Measurements from ENCODE around the gene GOLGA8T.
"Not testable (repeated sequence)": the region's sequence is repeated elsewhere in the genome, so short reads cannot be mapped to it uniquely, and the experiment has no call there.

Gene GOLGA8T

DNA sequence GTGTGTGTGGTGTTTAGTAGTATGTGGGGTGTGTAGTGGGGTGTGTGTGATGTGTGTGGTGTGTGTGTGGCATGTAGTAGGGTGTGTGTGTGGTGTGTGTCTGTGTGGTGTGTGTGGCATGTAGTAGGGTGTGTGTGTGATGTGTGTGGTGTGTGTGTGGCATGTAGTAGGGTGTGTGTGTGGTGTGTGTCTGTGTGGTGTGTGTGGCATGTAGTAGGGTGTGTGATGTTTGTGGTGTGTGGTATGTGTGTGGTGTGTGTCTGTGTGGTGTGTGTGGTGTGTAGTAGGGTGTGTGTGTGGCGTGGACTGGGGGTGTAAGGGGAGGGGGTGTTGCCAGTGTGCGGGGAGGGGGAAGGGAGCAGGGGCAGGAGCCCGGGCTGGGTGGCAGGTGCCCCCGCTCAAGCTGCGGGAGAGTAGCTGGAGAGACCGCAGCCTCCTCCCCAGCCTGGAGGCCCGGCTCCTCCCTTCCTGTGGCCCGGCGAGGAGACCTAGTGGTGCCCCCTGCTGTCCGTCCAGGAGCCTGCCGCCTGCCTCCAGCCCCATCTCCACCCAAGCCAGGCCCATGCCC, 38.3 kb downstream of the GOLGA8T start:
- H3K4me1 ChIP-seq; H3K9me3 ChIP-seq; H3K36me3 ChIP-seq; H3K27ac ChIP-seq; DNase-seq; intact Hi-C loops (cut with DNase I; ENCODE audit: low total_unique reads); H3K27me3 ChIP-seq; H3K4me3 ChIP-seq: not testable (repeated sequence)

GRCh38 chr15:30175291-30175690, 40.4 kb downstream of the GOLGA8T start:
- H3K27me3 ChIP-seq, H3K9me3 ChIP-seq: not testable (repeated sequence)

GRCh38 chr15:30176613-30177012, 41.8 kb downstream of the GOLGA8T start:
- H3K27ac ChIP-seq; H3K4me3 ChIP-seq; intact Hi-C loops (cut with DNase I; ENCODE audit: low total_unique reads); H3K9me3 ChIP-seq; H3K27me3 ChIP-seq; H3K36me3 ChIP-seq; DNase-seq; H3K4me1 ChIP-seq: not testable (repeated sequence)

More at GRCh38 chr15:30175291-30175690, 40.4 kb downstream of the GOLGA8T start:
- DNase-seq; intact Hi-C loops (cut with DNase I; ENCODE audit: low total_unique reads); H3K27ac ChIP-seq; H3K4me3 ChIP-seq; H3K36me3 ChIP-seq; H3K4me1 ChIP-seq: not testable (repeated sequence)

DNA sequence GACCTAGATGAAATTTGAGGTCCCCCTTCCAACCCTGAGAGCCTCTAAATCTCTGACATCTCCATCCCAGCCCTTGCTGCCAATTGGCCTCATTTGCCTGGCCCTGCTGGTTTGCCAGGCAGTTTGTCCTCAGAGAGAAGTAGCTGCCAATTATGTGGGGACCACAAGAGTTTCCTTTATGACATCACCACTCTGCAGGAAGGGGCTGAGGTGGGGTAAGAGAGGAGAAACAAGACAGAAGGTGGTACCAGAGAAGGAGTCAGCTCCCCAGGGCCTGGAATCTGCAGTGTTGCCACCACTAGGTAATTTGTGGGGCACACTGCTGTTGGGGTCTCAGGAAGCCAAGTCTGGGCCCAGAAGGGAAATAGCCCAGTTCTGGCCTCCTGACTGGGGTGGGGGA, 45.0 kb downstream of the GOLGA8T start:
- H3K27me3 ChIP-seq; intact Hi-C loops (cut with DNase I; ENCODE audit: low total_unique reads); DNase-seq: not testable (repeated sequence)

GRCh38 chr15:30185495-30185894, 50.6 kb downstream of the GOLGA8T start:
- H3K4me1 ChIP-seq; H3K36me3 ChIP-seq; H3K4me3 ChIP-seq; H3K9me3 ChIP-seq; H3K27me3 ChIP-seq; DNase-seq; intact Hi-C loops (cut with DNase I; ENCODE audit: low total_unique reads); H3K27ac ChIP-seq: not testable (repeated sequence)

More for the DNA sequence above, 45.0 kb downstream of the GOLGA8T start:
- not testable (repeated sequence) for H3K9me3 ChIP-seq, H3K36me3 ChIP-seq, H3K4me1 ChIP-seq, H3K27ac ChIP-seq, H3K4me3 ChIP-seq

- H3K27ac ChIP-seq; H3K4me1 ChIP-seq; DNase-seq; H3K4me3 ChIP-seq; intact Hi-C loops (cut with DNase I; ENCODE audit: low total_unique reads); H3K27me3 ChIP-seq; H3K9me3 ChIP-seq; H3K36me3 ChIP-seq: not testable (repeated sequence)
Observed at GRCh38 chr15:30187429-30187828, 52.6 kb downstream of the GOLGA8T start.

DNA sequence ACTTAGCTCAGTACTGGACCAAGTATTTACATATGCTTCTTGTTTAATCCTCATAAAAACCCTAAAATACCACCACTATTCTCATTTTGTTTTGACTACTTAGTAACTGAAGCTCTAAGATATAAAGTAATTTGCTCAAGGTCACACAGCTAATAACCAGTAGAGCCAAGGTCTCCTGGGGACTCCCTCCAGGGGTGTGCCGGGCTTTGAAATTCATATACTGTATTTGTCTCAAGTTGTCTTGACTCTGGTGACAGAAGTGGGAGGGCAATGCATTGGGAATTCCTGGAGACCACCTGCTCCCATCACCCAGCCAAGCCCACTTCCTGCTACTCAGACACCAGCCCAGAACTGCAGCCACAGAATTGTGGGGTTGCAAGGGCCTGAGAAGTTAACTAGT, 54.9 kb downstream of the GOLGA8T start:
- H3K9me3 ChIP-seq; H3K27ac ChIP-seq; H3K27me3 ChIP-seq; DNase-seq; intact Hi-C loops (cut with DNase I; ENCODE audit: low total_unique reads); H3K4me3 ChIP-seq; H3K36me3 ChIP-seq; H3K4me1 ChIP-seq: not testable (repeated sequence)

GRCh38 chr15:30191143-30191542, 56.3 kb downstream of the GOLGA8T start:
- H3K27me3 ChIP-seq; DNase-seq; H3K9me3 ChIP-seq; H3K36me3 ChIP-seq; H3K4me3 ChIP-seq; H3K4me1 ChIP-seq; H3K27ac ChIP-seq; intact Hi-C loops (cut with DNase I; ENCODE audit: low total_unique reads): not testable (repeated sequence)

- H3K27ac ChIP-seq; DNase-seq; intact Hi-C loops (cut with DNase I; ENCODE audit: low total_unique reads); H3K4me3 ChIP-seq; H3K9me3 ChIP-seq; H3K36me3 ChIP-seq; H3K27me3 ChIP-seq; H3K4me1 ChIP-seq: not testable (repeated sequence)
Observed at GRCh38 chr15:30191639-30192038, 56.8 kb downstream of the GOLGA8T start.

- H3K4me3 ChIP-seq; DNase-seq; H3K4me1 ChIP-seq; H3K36me3 ChIP-seq; H3K27ac ChIP-seq; H3K27me3 ChIP-seq; H3K9me3 ChIP-seq; intact Hi-C loops (cut with DNase I; ENCODE audit: low total_unique reads): not testable (repeated sequence)
Observed at GRCh38 chr15:30192119-30192745, 57.4 kb downstream of the GOLGA8T start.

GRCh38 chr15:30192892-30193291, 58.0 kb downstream of the GOLGA8T start:
- H3K9me3 ChIP-seq; H3K36me3 ChIP-seq; intact Hi-C loops (cut with DNase I; ENCODE audit: low total_unique reads); H3K27me3 ChIP-seq; H3K4me3 ChIP-seq; DNase-seq; H3K27ac ChIP-seq; H3K4me1 ChIP-seq: not testable (repeated sequence)

Data from tibial artery (tissue), 4 donors.